Thoracic aorta (tissue), 2 donors: Measurements from ENCODE around the gene G6PC2. TPM values are rescaled to one million over a fixed set of nuclear protein-coding genes. Genes with fewer than 3 reads are reported as not detected.

Experiments
- ATAC-seq: fragments of 150-250 bp; one replicate; pipeline ENCODE4 v1.8.0; 2017; ENCODE audit warnings: low read depth; ENCODE audit not compliant: insufficient number of reproducible peaks, low FRiP score
- DNase-seq: peaks from one replicate; pipeline ENCODE4 v3.0.0-alpha.2; 2020; ENCODE audit warnings: low spot score
- H3K27ac ChIP-seq, 2 donors: fragments of 200-600 bp; sonication (generic); 1 replicate in 1 of 2; 2 replicates in 1 of 2; pipeline ENCODE4 v1.5.1; 2016; ENCODE audit warnings: mild to moderate bottlenecking in 2 of 2, moderate library complexity in 2 of 2
- H3K27me3 ChIP-seq: fragments of 200-600 bp; sonication (generic); replicated peaks from 2 replicates; pipeline ENCODE4 v1.6.0; 2016; ENCODE audit warnings: mild to moderate bottlenecking; ENCODE audit not compliant: insufficient read depth
- H3K36me3 ChIP-seq: fragments of 200-600 bp; sonication (generic); one replicate; pipeline ENCODE4 v1.5.1; 2016
- H3K4me1 ChIP-seq, 2 donors: fragments of 200-600 bp; sonication (generic); 1 replicate in 1 of 2; 2 replicates in 1 of 2; pipeline versions ENCODE4 v1.5.1 to v1.6.0; 2016; ENCODE audit warnings: low read depth in 2 of 2, mild to moderate bottlenecking in 1 of 2; ENCODE audit not compliant: control insufficient read depth in 1 of 2
- H3K4me3 ChIP-seq: fragments of 200-600 bp; sonication (generic); 2 replicates; pipeline ENCODE4 v1.5.1; 2016; ENCODE audit warnings: mild to moderate bottlenecking
- H3K9me3 ChIP-seq: fragments of 200-600 bp; sonication (generic); 2 replicates; pipeline ENCODE4 v1.5.1; 2016
- total RNA-seq, 2 donors: library from RNA; depleted of rRNA; stranded (reverse); fragments of >200 nt; gene quantifications; one replicate each; pipeline versions ENCODE4 v1.1.0 to v1.2.3, GENCODE V29; 2016
- TF ChIP-seq, protein P1 (sequence below): fragments of 200-600 bp; sonication (generic); IDR thresholded peaks from one replicate; pipeline ENCODE4 v1.5.1; 2019; ENCODE audit warnings: antibody characterized with exemption

The G6PC2 gene
- total RNA-seq, 2 donors from 2014 or later = not detected

GRCh38 chr2:168894720-168895119 is 6.4 kb upstream of the G6PC2 start:
- ATAC-seq (no peak), DNase-seq (no peak)
- H3K9me3 ChIP-seq = no peaks in the 10 kb centered on the region
- H3K36me3 ChIP-seq = no peaks in the 10 kb centered on the region
- H3K4me1 ChIP-seq = no peaks in the 10 kb centered on the region
- H3K4me3 ChIP-seq = no peak overlapping the region
- no peaks in the 10 kb centered on the region for H3K27me3 ChIP-seq
- no peak overlapping the region for H3K27ac ChIP-seq
- TF ChIP-seq, protein P1, sequence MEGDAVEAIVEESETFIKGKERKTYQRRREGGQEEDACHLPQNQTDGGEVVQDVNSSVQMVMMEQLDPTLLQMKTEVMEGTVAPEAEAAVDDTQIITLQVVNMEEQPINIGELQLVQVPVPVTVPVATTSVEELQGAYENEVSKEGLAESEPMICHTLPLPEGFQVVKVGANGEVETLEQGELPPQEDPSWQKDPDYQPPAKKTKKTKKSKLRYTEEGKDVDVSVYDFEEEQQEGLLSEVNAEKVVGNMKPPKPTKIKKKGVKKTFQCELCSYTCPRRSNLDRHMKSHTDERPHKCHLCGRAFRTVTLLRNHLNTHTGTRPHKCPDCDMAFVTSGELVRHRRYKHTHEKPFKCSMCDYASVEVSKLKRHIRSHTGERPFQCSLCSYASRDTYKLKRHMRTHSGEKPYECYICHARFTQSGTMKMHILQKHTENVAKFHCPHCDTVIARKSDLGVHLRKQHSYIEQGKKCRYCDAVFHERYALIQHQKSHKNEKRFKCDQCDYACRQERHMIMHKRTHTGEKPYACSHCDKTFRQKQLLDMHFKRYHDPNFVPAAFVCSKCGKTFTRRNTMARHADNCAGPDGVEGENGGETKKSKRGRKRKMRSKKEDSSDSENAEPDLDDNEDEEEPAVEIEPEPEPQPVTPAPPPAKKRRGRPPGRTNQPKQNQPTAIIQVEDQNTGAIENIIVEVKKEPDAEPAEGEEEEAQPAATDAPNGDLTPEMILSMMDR = no peak

DNA sequence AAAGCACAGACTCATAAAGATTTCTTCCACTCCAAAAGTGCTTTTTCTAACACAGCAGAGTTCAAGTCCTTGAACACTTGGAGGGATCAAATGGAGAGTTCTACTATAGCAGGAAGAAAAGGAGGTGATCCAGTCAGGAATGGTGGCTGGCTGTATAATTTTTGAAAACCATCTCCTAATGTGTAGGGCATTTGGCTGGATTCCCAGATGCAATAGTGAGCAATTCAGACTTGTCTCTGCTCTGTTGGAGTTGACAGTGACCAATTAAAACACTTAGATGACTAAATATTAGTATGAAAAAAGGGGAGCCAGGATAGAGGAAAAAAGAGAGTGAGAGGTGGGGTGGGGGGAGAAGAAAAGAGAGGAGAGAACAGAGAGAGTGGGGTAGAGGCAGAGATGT is 5.3 kb upstream of the G6PC2 start:
- DNase-seq (no peak), ATAC-seq (no peak)
- TF ChIP-seq, protein P1 = no peak
- Histone ChIP-seq H3K27me3 (no peaks in the 10 kb centered on the region), H3K27ac (no peak overlapping the region), H3K4me3 (no peak overlapping the region), H3K36me3 (no peaks in the 10 kb centered on the region), H3K9me3 (no peaks in the 10 kb centered on the region), H3K4me1 (no peaks in the 10 kb centered on the region)

DNA sequence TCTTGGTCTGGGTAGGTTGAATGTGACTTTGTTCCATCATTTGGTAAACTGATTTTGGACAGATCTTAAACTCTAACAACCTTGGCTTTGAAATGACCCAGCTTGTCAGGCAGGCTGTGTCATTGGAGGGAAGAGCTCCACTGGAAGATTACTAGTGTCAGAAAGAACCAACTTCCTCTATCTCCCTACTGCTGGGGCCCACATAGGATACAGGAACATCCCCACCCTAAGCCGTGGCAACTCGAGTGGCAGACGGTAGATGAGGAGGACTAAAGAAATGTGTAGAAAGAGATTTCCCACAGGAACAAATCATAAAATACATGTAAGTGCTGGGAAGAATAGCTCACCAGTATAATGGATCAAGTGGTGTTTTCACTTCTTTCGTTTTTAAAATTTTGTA is 4.3 kb upstream of the G6PC2 start:
- no peaks in the 10 kb centered on the region for H3K4me1 ChIP-seq
- no peak overlapping the region for H3K27ac ChIP-seq
- no peak for ATAC-seq
- no peaks in the 10 kb centered on the region for H3K9me3 ChIP-seq
- no peak overlapping the region for H3K4me3 ChIP-seq
- TF ChIP-seq, protein P1 = no peak
- DNase-seq = no peak
- no peaks in the 10 kb centered on the region for H3K36me3 ChIP-seq
- no peaks in the 10 kb centered on the region for H3K27me3 ChIP-seq

DNA sequence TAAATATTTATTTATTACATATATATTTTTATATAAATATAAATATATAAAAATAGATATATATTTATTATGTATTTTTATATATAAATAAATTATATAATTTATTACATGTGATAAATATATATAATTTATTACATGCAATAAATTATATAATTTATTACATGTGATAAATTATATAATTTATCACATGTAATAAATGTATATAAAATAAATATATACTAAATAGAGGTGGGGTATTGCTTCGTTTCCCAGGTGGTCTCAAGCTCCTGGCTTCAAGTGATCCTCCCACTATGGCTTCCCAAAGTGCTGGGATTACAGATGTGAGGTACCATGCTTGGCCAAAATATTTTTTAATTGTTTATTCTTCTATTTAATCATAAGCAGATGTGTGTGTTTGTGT is 3.6 kb upstream of the G6PC2 start:
- Histone ChIP-seq H3K27me3 (no peaks in the 10 kb centered on the region), H3K27ac (no peak overlapping the region), H3K4me1 (no peaks in the 10 kb centered on the region), H3K4me3 (no peak overlapping the region), H3K36me3 (no peaks in the 10 kb centered on the region), H3K9me3 (no peaks in the 10 kb centered on the region)
- no peak for ATAC-seq
- TF ChIP-seq, protein P1 = no peak
- DNase-seq = no peak

GRCh38 chr2:168903888-168904287 is 2.8 kb downstream of the G6PC2 start:
- Histone ChIP-seq H3K27ac (no peak overlapping the region), H3K9me3 (no peaks in the 10 kb centered on the region), H3K36me3 (no peaks in the 10 kb centered on the region), H3K27me3 (no peaks in the 10 kb centered on the region), H3K4me1 (no peaks in the 10 kb centered on the region), H3K4me3 (no peak overlapping the region)
- DNase-seq (no peak), ATAC-seq (no peak)
- TF ChIP-seq, protein P1 = no peak
